Left forelimb (tissue), 1 donor: ENCODE data around the gene GPRIN1.
A peak's percentile ranks its signal among the peaks of the same experiment; 100 is the strongest.
"Not testable (repeated sequence)": the region's sequence is repeated elsewhere in the genome, so short reads cannot be mapped to it uniquely, and the experiment has no call there.

Source experiments
- DNase-seq: peaks from one replicate; pipeline ENCODE4 v3.0.0-alpha.2; 2018; ENCODE audit warnings: low spot score

Gene GPRIN1

GRCh38 chr5:176624938-176625337 is 15.0 kb upstream of the GPRIN1 start:
- DNase-seq = no peak

GRCh38 chr5:176624142-176624541 is 14.2 kb upstream of the GPRIN1 start:
- no peak for DNase-seq

DNA sequence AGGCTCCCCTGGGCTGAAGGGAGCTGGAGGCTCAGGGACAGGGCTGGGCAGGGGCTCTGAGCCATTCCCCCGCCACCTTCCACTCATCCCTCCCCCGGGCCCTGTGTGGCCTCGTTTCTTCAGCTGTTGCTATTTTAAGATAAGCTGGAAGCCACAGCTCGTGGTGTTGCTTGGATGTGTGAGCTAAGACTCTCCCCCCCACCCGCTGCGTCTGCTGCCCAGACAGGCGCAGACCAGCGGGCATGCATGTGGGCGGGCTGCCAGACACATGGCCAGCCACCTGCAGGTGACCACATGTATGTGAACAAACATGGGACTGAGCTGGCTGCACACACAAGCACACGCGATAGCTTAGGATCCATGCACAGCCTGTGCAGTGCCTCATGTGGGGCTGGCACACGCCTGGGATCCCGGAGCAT is 11.7 kb upstream of the GPRIN1 start:
- no peak for DNase-seq

GRCh38 chr5:176620333-176620981 is 10.5 kb upstream of the GPRIN1 start:
- no peak for DNase-seq

DNA sequence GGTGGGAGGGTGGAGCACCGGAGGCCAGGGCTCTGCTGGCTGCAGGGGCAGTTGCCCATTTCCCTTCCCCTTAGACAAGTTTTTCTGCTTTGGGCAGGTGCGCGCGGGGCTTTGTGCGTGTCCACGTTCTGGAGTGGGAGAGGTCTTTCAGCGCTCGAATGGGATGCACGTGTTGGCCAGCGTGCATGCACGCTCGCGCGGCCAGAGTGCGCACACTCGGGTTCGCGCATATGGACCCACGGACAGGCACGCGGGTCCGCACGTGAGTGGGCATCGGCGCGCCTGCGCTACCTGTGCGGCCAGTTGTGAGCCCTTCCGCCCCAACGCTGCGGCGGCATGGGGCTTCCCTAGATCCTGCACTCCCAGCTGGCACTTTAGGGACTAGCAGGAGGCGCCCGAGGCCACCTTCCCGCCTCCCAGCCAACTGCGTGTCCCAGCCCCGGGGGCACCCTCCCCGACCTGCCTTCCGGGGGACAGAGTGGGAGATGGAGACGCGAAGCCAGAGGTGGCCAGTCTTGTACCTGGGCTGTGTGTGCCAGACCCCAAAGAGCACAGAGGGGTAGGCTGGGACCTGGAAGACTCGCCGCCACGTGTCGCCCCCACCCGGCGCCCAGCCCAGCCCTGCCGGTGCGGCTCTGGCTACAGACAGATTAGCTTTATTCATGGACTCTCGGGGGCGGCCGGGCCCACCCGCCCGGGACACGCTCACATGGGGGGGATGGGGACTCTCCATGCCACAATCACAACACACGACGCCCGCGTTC is 9.8 kb upstream of the GPRIN1 start:
- no peak for DNase-seq

DNA sequence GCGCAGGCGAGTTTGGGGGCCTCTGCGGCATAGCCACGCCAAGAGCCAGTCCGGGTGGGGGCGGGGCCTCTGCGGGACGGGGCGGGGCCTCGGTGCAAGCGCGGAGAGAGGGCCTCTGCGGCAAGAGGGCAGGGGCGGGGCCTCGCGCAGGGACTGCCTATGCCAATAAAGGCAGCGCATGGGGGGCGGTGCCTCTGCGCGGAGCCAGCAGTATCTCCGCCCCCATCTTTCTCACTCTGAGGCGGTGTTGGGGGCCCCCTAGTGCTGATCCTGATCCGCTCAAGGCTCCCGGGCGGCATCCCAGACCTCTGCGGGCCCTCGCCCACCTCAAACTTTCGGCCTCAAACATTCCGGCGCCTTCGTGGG is 9.2 kb upstream of the GPRIN1 start:
- no peak for DNase-seq

DNA sequence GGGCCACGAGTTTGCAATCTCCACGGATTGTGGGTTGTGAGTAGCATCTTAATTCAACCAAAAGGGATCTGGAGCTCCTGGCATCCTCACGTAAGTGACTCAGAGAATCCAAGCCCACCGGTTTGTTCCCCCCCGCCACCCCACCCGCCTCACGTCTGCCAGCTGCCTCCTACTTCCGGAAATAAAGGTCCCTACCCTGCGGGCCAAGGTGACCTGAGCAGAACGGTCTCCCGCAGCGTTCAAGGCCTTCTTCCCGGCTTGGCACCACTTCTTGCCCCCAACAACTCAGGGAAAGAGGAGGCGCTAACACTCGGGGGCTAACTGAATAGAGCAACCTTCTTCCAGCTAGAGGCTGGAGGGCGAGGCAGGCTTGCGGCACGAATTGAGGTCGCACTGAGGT is 8.8 kb upstream of the GPRIN1 start:
- no peak for DNase-seq

DNA sequence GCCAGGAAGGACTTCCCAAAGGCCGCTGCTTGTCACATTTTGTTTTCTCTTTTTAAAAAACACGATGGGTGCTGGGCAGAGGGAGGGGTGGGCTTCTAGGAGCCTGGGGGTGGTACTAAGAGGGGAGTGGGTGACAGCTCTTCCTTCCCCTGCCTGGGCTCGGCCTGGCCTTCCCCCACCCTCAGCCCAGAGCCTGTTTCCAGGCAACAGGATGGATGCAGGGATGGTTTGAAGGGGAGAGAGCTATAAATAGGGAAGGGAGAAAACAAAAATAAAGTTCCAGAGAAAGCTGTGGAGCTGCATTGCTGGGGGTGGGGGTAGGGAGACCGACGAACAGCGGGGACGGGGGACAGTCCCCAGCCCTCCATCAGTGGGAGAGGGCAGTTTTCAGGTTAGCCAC is 6.6 kb upstream of the GPRIN1 start:
- no peak for DNase-seq

GRCh38 chr5:176614805-176615478 is 5.0 kb upstream of the GPRIN1 start:
- DNase-seq = no peak

DNA sequence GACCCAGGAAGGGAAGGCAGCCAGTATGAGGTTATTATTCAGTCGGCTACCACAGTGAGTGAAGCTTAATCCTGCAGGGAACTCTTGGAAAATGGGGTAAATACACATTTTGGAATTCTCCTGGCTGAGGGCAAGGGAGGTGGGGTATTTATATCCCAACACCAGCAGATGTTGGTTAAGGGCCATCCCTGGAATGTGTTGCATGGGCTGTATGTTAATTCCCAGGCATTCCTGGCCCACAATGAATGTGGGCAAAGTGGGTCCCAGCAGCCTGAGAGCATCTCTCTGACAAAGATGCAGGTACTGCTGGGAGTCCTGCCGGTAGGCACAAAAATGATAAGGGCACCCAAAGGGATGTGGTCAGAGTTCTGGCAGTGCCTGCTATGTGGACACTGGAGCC is 2.9 kb upstream of the GPRIN1 start:
- DNase-seq = no peak

GRCh38 chr5:176612008-176612407 is 2.1 kb upstream of the GPRIN1 start:
- no peak for DNase-seq

GRCh38 chr5:176611435-176611834 is 1.5 kb upstream of the GPRIN1 start:
- peak; percentile 81 for DNase-seq

GRCh38 chr5:176610435-176610773 is 448 bp upstream of the GPRIN1 start:
- no peak for DNase-seq

- no peak for DNase-seq
Measured at GRCh38 chr5:176608937-176609723, 826 bp downstream of the GPRIN1 start.

DNA sequence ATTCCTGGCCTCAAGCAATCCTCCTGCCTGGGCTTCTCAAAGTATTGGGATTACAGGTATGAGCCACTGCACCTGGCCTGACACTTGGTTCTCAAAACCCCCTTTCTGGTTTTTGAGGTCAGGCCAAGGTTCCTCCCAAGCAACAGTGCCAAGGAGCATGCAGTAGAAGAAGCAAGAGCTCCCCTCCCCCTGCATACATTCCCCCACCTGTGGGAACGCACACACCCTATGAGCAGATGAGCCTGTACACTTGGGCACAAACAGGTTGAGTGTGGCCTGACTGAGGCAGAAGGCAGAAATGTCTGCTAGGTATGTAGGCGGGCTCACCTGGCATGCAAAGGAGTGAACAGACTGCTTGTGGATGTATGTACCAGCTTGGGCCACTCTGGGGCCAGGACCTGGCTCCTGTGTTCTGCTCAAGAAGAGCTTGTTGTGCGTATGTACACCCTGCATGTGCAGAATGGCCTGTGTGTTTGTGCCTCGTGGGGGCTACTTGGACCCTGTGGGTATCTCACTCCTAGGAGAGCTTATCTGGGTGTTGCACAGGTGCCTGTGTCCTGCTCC is 1.7 kb downstream of the GPRIN1 start:
- no peak for DNase-seq

DNA sequence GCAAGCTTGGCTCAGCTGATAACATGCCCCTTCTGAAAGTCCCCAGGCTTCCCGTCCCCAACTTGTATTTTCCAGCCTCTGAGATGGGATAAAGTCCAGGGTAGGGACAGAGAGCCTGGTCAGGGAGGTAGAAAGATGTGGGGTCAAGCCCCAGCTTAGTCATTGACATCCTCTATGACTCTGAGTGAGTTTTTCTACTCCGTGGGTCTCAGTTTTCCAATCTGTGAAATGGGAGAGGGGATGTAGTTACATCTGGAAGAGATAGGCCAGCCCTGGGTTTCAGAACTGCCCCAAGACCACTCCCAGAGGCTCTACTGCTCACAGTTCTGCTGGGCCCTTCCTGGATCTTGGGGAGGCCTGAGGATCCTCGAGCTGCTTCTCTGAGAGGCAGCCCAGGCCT is 3.1 kb downstream of the GPRIN1 start:
- no peak for DNase-seq

DNA sequence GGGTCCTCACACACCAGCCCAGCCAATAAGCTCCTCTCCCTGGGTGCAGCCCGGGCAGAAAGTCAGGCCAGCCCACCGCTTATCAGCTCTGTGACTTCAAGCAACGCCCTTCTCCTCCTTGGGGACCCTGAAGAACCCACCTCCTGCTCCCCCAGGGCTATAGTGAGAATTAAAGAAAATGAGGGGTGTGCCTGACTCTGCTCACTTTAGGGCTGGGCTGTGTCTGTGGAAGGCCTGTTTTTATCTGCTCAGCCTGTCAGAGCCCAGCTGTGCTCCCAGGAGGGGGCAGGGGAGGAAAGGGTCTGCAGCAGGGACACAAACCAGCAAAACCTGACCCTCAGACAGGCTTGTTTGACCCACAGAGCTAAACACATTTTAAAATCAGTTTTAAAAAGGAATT is 3.9 kb downstream of the GPRIN1 start:
- DNase-seq = no peak

- no peak for DNase-seq
Measured at GRCh38 chr5:176603091-176603490, 6.9 kb downstream of the GPRIN1 start.

DNA sequence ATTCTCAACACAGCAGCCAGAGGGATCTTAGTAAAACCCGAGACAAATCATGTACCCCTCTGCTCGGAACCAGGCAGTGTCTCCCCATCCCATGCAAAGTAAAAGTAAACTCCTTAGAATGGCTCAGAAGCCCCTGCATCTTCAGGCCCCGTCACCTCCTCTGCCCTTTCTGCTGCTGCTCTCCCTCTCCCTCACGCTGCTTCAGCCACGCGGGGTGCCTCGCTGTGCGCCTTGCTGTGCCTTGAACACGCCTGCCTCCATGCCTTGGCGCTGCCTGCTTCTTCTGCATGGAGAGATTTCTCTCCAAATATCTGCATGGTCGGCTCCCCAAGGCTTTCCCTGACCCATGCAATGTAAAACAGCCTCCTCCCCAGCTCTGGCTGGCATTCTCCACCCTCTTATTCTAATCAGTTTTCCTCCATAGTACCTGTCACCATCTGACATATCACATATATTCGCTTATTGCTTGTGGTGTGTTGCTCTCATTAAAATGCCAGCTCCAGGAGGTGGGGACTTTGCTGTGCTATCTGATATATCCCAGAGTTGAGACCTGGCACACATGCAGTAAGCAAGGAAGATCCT is 8.0 kb downstream of the GPRIN1 start:
- no peak for DNase-seq

GRCh38 chr5:176599749-176600430 is 10.1 kb downstream of the GPRIN1 start:
- DNase-seq = not testable (repeated sequence)
